ENCODE results near the gene CD300E.

The CD300E gene

GRCh38 chr17:74623693-74624093 lies at the start of gene CD300E:
TSS of gene CD300E (minus strand) at chr17:74623738. CDS start at chr17:74623621, 117 bp downstream.
- TF ChIP-seq CTCF (conservative IDR thresholded peaks at IDR 0.05): no peak
- no peak within 1 kb of the TSS for H3K27ac ChIP-seq

GRCh38 chr17:74671031-74671771 lies 47.7 kb upstream of the CD300E start:
- TF ChIP-seq CTCF (conservative IDR thresholded peaks at IDR 0.05): no peak
- no peak overlapping the region for H3K27ac ChIP-seq

- H3K27ac ChIP-seq: no peak overlapping the region
- no peak for TF ChIP-seq CTCF (conservative IDR thresholded peaks at IDR 0.05)
Measured at GRCh38 chr17:74670329-74670728, 46.8 kb upstream of the CD300E start.

- H3K27ac ChIP-seq: no peak overlapping the region
- TF ChIP-seq CTCF (conservative IDR thresholded peaks at IDR 0.05): no peak
Measured at GRCh38 chr17:74663561-74663960, 40.0 kb upstream of the CD300E start.

- H3K27ac ChIP-seq: no peak overlapping the region
- TF ChIP-seq CTCF (conservative IDR thresholded peaks at IDR 0.05): no peak
Measured at GRCh38 chr17:74659889-74660288, 36.4 kb upstream of the CD300E start.

- H3K27ac ChIP-seq: no peak overlapping the region
- TF ChIP-seq CTCF (conservative IDR thresholded peaks at IDR 0.05): no peak
Measured at GRCh38 chr17:74658620-74659019, 35.1 kb upstream of the CD300E start.

- no peak overlapping the region for H3K27ac ChIP-seq
- no peak for TF ChIP-seq CTCF (conservative IDR thresholded peaks at IDR 0.05)
Measured at GRCh38 chr17:74654742-74655141, 31.2 kb upstream of the CD300E start.
